BE2C (cell line): Measurements from ENCODE around the gene C19orf67.

Experiments used
- DNase-seq: peaks from one replicate; pipeline ENCODE4 v3.0.0-alpha.2; 2020
- H3K27me3 ChIP-seq: fragments of 250-450 bp; sonication (Bioruptor Pico); 2 replicates; pipeline ENCODE4 v1.5.1; 2020; ENCODE audit warnings: mild to moderate bottlenecking
- H3K36me3 ChIP-seq: fragments of 250-450 bp; sonication (Bioruptor Pico); 2 replicates; pipeline ENCODE4 v1.5.1; 2020; ENCODE audit warnings: mild to moderate bottlenecking
- H3K4me1 ChIP-seq: fragments of 250-450 bp; sonication (Bioruptor Pico); 2 replicates; pipeline ENCODE4 v1.5.1; 2020
- H3K4me3 ChIP-seq: 2 replicates; pipeline ENCODE4 v1.5.1; 2011; ENCODE audit warnings: low read depth, low read length
- H3K9me3 ChIP-seq: fragments of 250-450 bp; sonication (Bioruptor Pico); 2 replicates; pipeline ENCODE4 v1.5.1; 2020
- CTCF ChIP-seq: IDR thresholded peaks from 2 replicates; pipeline ENCODE4 v1.5.1; 2012; ENCODE audit warnings: mild to moderate bottlenecking, low read depth, low read length

Gene C19orf67

GRCh38 chr19:14072535-14073260 lies 12.9 kb downstream of the C19orf67 start, which contains the start of gene MISP3:
MISP3 (plus strand) TSS chr19:14072786; CDS start chr19:14073310, 524 bp downstream.
- peak; percentile 47 for DNase-seq
- H3K27me3 ChIP-seq: peaks cover 21% of the 10 kb centered on the region
- H3K36me3 ChIP-seq: no peaks in the 10 kb centered on the region
- no peaks in the 10 kb centered on the region; the same call in none of the 2 replicates for H3K4me1 ChIP-seq
- no peaks in the 10 kb centered on the region for H3K9me3 ChIP-seq
- no peak for TF ChIP-seq CTCF
- H3K4me3 ChIP-seq: peak within 1 kb of the TSS; percentile 63

- no peaks in the 10 kb centered on the region for H3K9me3 ChIP-seq
- H3K36me3 ChIP-seq: no peaks in the 10 kb centered on the region
- no peak for TF ChIP-seq CTCF
- no peaks in the 10 kb centered on the region; the same call in none of the 2 replicates for H3K4me1 ChIP-seq
- DNase-seq: no peak
- no peak overlapping the region for H3K4me3 ChIP-seq
- H3K27me3 ChIP-seq: peaks cover 21% of the 10 kb centered on the region
These were observed 15.1 kb downstream of the C19orf67 start for GRCh38 chr19:14070268-14071050.

GRCh38 chr19:14066134-14066533 lies 19.4 kb downstream of the C19orf67 start:
- Histone ChIP-seq H3K9me3 (no peaks in the 10 kb centered on the region), H3K27me3 (no peaks in the 10 kb centered on the region), H3K4me1 (no peaks in the 10 kb centered on the region), H3K36me3 (no peaks in the 10 kb centered on the region), H3K4me3 (no peak overlapping the region)
- DNase-seq: no peak
- TF ChIP-seq CTCF: no peak

- no peaks in the 10 kb centered on the region for H3K27me3 ChIP-seq
- H3K9me3 ChIP-seq: no peaks in the 10 kb centered on the region
- no peak for DNase-seq
- H3K36me3 ChIP-seq: no peaks in the 10 kb centered on the region
- H3K4me3 ChIP-seq: no peak overlapping the region
- TF ChIP-seq CTCF: no peak
- no peaks in the 10 kb centered on the region for H3K4me1 ChIP-seq
These were observed 22.5 kb downstream of the C19orf67 start for GRCh38 chr19:14063105-14063504.

- DNase-seq: no peak
- Histone ChIP-seq H3K27me3 (no peaks in the 10 kb centered on the region), H3K4me3 (no peak overlapping the region), H3K4me1 (no peaks in the 10 kb centered on the region), H3K9me3 (no peaks in the 10 kb centered on the region), H3K36me3 (no peaks in the 10 kb centered on the region)
- no peak for TF ChIP-seq CTCF
These were observed 23.1 kb downstream of the C19orf67 start for GRCh38 chr19:14062558-14062855.
